ENCODE results near the gene TRPM6.
"Not testable (repeated sequence)": the region's sequence is repeated elsewhere in the genome, so short reads cannot be mapped to it uniquely, and the experiment has no call there.

Gene TRPM6

DNA sequence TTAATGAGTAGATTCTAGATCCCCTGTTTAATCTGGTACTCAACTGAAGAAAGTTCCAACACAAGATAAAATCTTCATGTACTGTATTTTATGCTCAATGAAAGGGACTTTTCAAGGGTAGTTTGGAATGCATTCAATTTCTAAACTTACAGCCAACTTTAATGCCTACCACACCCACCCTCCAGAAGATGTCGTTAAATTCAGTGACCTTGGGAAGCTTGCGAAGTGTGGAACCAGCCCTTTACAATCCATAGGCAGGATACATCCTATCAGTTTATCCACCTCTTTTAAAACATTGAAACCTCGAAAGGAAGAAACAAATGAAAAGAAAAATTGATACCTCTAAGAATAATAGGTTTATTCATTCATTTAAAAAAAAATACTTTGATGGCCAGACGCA is 20.2 kb downstream of the TRPM6 start:
- Histone ChIP-seq H3K4me1 (ENCODE audit: insufficient read depth, poor library complexity, severe bottlenecking) (no peaks in the 10 kb centered on the region), H3K27me3 (ENCODE audit: insufficient read depth, poor library complexity, severe bottlenecking) (no peaks in the 10 kb centered on the region), H3K36me3 (ENCODE audit: low read depth) (no peaks in the 10 kb centered on the region), H3K27ac (ENCODE audit: poor library complexity, severe bottlenecking) (no peak overlapping the region), H3K9me3 (ENCODE audit: severe bottlenecking) (no peaks in the 10 kb centered on the region), H3K4me3 (ENCODE audit: severe bottlenecking) (no peak overlapping the region)
- DNase-seq (ENCODE audit: low spot score), result no peak
- TF ChIP-seq, protein P1, sequence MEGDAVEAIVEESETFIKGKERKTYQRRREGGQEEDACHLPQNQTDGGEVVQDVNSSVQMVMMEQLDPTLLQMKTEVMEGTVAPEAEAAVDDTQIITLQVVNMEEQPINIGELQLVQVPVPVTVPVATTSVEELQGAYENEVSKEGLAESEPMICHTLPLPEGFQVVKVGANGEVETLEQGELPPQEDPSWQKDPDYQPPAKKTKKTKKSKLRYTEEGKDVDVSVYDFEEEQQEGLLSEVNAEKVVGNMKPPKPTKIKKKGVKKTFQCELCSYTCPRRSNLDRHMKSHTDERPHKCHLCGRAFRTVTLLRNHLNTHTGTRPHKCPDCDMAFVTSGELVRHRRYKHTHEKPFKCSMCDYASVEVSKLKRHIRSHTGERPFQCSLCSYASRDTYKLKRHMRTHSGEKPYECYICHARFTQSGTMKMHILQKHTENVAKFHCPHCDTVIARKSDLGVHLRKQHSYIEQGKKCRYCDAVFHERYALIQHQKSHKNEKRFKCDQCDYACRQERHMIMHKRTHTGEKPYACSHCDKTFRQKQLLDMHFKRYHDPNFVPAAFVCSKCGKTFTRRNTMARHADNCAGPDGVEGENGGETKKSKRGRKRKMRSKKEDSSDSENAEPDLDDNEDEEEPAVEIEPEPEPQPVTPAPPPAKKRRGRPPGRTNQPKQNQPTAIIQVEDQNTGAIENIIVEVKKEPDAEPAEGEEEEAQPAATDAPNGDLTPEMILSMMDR (IDR thresholded peaks at IDR 0.05; ENCODE audit: poor library complexity, severe bottlenecking), result no peak
- ATAC-seq (ENCODE audit: low read depth), result no peak

DNA sequence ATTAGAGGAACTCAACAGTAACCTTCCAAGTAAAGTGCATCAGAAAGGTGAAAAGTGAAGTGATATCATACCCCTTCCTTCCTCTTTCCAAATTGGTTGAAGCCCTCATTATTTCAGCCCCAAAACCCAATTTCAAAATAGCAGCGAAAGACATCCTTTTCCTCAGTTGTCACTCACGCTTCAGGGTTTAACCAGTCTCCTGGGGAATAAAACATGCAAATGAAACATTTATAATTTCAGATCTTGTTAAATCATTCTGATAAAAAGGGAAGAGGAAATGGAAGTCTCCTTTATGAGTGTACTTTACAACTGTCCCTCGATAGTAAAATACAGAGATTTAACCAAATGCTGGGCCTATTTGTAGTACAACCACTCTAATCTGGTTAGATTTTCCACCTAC is 22.5 kb downstream of the TRPM6 start:
- H3K27ac ChIP-seq (ENCODE audit: poor library complexity, severe bottlenecking), result no peak overlapping the region
- no peak for ATAC-seq (ENCODE audit: low read depth)

DNA sequence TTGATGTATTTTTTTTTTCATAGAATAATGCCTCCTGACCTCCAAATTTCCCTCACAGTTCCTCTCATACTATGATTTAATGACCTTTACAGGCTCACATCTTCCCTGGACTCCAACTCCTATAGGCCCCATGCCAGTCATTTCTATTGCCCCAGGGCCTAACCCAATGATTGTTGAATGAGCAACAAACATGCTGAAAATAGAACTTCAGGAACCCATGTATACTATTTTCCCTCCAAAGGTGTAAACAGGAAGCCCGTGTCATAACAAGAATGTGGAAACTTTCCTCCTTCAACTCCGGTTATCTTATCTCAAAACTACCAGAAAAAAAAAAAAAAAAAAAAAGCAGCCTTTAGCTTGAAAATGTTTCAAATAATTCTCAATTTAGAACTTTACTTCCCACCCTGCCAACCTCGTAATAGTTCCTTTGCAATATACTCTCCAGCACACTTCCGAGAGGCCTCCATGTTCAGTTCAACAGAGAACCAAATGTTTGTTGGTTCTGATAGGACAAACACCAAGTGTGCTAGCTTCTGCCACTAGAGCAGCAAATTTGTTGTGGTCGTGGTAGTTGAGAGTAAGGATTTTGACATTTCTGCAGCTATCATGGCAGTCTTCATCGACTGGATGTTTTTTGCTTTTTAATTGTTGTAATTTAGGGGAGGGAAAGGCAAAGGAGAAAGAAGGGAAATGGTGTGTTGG is 25.8 kb downstream of the TRPM6 start:
- no peaks in the 10 kb centered on the region for H3K9me3 ChIP-seq (ENCODE audit: severe bottlenecking)
- ATAC-seq (ENCODE audit: low read depth), result no peak
- no peaks in the 10 kb centered on the region for H3K36me3 ChIP-seq (ENCODE audit: low read depth)
- no peaks in the 10 kb centered on the region for H3K4me1 ChIP-seq (ENCODE audit: insufficient read depth, poor library complexity, severe bottlenecking)
- no peak overlapping the region for H3K27ac ChIP-seq (ENCODE audit: poor library complexity, severe bottlenecking)
- no peaks in the 10 kb centered on the region for H3K27me3 ChIP-seq (ENCODE audit: insufficient read depth, poor library complexity, severe bottlenecking)
- no peak overlapping the region for H3K4me3 ChIP-seq (ENCODE audit: severe bottlenecking)
- TF ChIP-seq, protein P1 (IDR thresholded peaks at IDR 0.05; ENCODE audit: poor library complexity, severe bottlenecking), result no peak
- DNase-seq (ENCODE audit: low spot score), result no peak

More for the DNA sequence above, 22.5 kb downstream of the TRPM6 start:
- Histone ChIP-seq H3K4me1 (ENCODE audit: insufficient read depth, poor library complexity, severe bottlenecking) (no peaks in the 10 kb centered on the region), H3K36me3 (ENCODE audit: low read depth) (no peaks in the 10 kb centered on the region), H3K9me3 (ENCODE audit: severe bottlenecking) (no peaks in the 10 kb centered on the region), H3K27me3 (ENCODE audit: insufficient read depth, poor library complexity, severe bottlenecking) (no peaks in the 10 kb centered on the region), H3K4me3 (ENCODE audit: severe bottlenecking) (no peak overlapping the region)
- TF ChIP-seq, protein P1 (IDR thresholded peaks at IDR 0.05; ENCODE audit: poor library complexity, severe bottlenecking), result no peak
- DNase-seq (ENCODE audit: low spot score), result no peak

DNA sequence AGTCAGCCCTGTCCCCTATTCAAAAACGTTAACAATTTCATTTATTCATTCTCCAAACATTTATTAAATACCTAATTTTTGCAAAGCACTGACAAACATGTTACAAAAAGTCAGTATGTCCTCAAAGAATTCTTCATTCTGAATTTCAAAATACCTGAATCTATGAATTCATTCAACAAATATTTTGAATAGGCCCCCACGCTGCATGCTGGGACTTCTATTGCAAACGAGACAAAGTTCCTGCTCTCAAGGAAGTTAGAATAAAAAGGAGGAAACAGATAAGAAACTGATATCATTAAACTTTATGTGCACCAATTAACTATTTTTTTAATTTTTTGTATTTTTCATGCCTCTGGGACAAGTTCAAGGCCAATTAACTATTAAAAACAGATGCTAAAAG is 26.6 kb downstream of the TRPM6 start:
- no peaks in the 10 kb centered on the region for H3K36me3 ChIP-seq (ENCODE audit: low read depth)
- no peaks in the 10 kb centered on the region for H3K4me1 ChIP-seq (ENCODE audit: insufficient read depth, poor library complexity, severe bottlenecking)
- H3K4me3 ChIP-seq (ENCODE audit: severe bottlenecking), result no peak overlapping the region
- H3K9me3 ChIP-seq (ENCODE audit: severe bottlenecking), result no peaks in the 10 kb centered on the region
- DNase-seq (ENCODE audit: low spot score) (no peak), ATAC-seq (ENCODE audit: low read depth) (no peak)
- no peak overlapping the region for H3K27ac ChIP-seq (ENCODE audit: poor library complexity, severe bottlenecking)
- TF ChIP-seq, protein P1 (IDR thresholded peaks at IDR 0.05; ENCODE audit: poor library complexity, severe bottlenecking), result no peak
- no peaks in the 10 kb centered on the region for H3K27me3 ChIP-seq (ENCODE audit: insufficient read depth, poor library complexity, severe bottlenecking)

DNA sequence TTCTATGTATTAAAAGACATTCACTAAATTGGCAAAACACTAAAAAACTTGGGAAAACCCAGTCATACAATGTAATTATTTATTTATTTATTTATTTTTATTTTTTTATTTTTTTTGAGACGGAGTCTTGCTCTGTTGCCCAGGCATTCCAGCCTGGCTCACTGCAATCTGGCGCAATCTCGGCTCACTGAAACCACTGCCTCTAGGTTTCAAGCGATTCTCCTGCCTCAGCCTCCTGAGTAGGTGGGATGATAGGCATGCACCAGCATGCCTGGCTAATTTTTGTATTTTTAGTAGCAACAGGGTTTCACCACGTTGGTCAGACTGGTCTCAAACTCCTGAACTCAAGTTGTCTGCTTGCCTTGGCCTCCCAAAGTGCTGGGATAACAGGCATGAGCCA is 27.5 kb downstream of the TRPM6 start:
- not testable (repeated sequence) for H3K36me3 ChIP-seq (ENCODE audit: low read depth); H3K4me1 ChIP-seq (ENCODE audit: insufficient read depth, poor library complexity, severe bottlenecking); H3K27ac ChIP-seq (ENCODE audit: poor library complexity, severe bottlenecking); H3K4me3 ChIP-seq (ENCODE audit: severe bottlenecking); DNase-seq (ENCODE audit: low spot score); H3K27me3 ChIP-seq (ENCODE audit: insufficient read depth, poor library complexity, severe bottlenecking); H3K9me3 ChIP-seq (ENCODE audit: severe bottlenecking); ATAC-seq (ENCODE audit: low read depth)

Data from RWPE2 (cell line).